ENCODE measurements around the gene MIGA2.

Gene MIGA2

GRCh38 chr9:129078691-129079503 lies 42.5 kb downstream of the MIGA2 start:
- no peak for DNase-seq (ENCODE audit: low read depth)
- no peak overlapping the region for H3K4me3 ChIP-seq (ENCODE audit: low read depth, low read length)
- no peak for TF ChIP-seq CTCF (IDR thresholded peaks at IDR 0.05; ENCODE audit: low read depth, low read length, missing control alignments)

GRCh38 chr9:129079829-129080228 lies 43.4 kb downstream of the MIGA2 start:
- TF ChIP-seq CTCF (IDR thresholded peaks at IDR 0.05; ENCODE audit: low read depth, low read length, missing control alignments), result no peak
- DNase-seq (ENCODE audit: low read depth), result no peak
- H3K4me3 ChIP-seq (ENCODE audit: low read depth, low read length), result peak overlapping the region; percentile 74

DNA sequence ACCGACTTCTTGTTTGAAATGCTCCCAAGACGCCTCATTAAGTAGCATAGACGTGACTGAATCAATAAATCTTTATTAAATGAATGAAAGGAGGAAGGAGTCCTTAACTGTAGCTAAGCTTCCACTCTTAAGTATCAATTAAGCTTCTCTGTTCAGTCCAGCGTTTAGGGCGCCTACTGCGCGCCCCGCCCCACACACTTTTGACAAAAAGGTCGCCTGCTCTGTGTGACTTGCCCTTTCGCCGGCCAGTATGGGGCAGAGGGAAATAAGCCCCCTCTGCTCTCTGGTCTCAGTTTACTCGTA lies 43.8 kb downstream of the MIGA2 start:
- peak overlapping the region; percentile 74 for H3K4me3 ChIP-seq (ENCODE audit: low read depth, low read length)
- no peak for TF ChIP-seq CTCF (IDR thresholded peaks at IDR 0.05; ENCODE audit: low read depth, low read length, missing control alignments)
- DNase-seq (ENCODE audit: low read depth), result no peak

DNA sequence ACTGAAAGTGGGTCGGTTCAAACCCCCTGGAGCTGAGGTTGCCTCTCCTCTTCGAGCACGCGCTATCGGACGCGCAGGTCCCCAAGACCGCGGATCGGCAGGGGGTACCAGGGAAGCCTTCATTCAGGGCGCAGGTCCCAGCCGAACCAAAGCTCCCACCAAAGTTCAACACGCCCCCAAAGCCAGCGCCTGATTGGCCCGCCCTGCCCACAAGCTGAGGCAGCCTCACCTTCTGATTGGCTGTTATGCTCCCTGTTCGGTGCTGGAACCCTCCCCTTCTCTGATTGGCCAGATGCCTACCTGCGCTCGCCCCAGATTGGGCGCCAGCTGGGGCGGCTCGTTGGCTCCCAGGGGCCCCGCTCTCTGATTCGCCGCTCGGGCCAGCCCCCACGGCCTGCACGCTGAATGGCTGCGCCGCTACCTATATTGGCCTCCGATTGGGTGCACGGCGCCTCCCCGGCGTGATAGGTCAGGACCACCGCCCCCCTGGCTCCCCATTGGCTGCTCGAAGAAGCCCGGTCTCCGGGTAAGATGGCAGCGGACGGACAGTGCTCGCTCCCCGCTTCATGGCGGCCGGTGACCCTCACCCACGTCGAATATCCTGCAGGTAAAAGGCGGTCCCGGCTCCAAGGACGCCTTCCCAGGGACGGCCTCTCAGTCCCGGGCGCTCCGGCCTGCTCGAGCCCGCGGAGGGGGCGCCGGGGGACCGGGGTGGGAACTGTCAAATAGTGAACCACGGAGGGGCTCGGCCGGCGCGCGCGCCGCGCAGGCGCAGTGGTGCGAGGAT lies 44.4 kb downstream of the MIGA2 start, which contains the start of gene DOLPP1:
Gene DOLPP1 (plus strand): TSS at position 511 of the 787 bp plus-strand sequence. CDS start 21 bp downstream, at position 532.
- DNase-seq (ENCODE audit: low read depth), result peak; percentile 94
- no peak for TF ChIP-seq CTCF (IDR thresholded peaks at IDR 0.05; ENCODE audit: low read depth, low read length, missing control alignments)
- peak within 1 kb of the TSS; percentile 74 for H3K4me3 ChIP-seq (ENCODE audit: low read depth, low read length)

DNA sequence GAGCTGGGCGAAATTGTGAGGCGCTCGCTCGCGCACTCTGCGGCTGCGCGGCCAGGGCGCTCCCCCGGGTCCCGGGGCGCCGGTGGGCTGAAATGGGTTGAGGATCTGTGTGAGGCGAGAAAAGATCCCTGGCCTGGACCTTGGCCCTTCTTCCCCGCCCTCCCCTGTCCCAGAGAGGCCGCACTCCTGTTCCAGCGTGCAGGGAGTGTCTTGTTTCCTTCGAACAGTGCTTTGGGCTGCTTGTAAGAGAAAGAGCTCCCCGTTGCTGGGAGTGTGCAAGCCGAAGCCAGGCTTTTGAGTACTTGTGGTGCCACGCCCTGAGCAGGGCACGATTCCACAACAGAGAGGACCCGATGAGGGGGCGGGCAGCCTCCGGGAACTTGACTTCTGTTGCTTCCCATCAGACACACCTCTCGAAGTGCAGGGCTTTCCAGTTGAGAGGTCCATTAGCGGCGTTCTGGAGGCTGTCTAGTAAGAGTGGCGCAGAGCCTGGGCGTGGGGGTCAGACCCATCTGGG lies 45.0 kb downstream of the MIGA2 start:
- no peak for TF ChIP-seq CTCF (IDR thresholded peaks at IDR 0.05; ENCODE audit: low read depth, low read length, missing control alignments)
- DNase-seq (ENCODE audit: low read depth), result no peak
- peak overlapping the region; percentile 74 for H3K4me3 ChIP-seq (ENCODE audit: low read depth, low read length)

GRCh38 chr9:129084087-129084486 lies 47.7 kb downstream of the MIGA2 start:
- DNase-seq (ENCODE audit: low read depth), result no peak
- no peak overlapping the region for H3K4me3 ChIP-seq (ENCODE audit: low read depth, low read length)

More at GRCh38 chr9:129084087-129084486, 47.7 kb downstream of the MIGA2 start:
- no peak for TF ChIP-seq CTCF (IDR thresholded peaks at IDR 0.05; ENCODE audit: low read depth, low read length, missing control alignments)
